Measurements from ENCODE around the gene PDS5B. TPM values are rescaled to one million over a fixed set of nuclear protein-coding genes. Genes with fewer than 3 reads are reported as not detected.
"Not testable (repeated sequence)": the region's sequence is repeated elsewhere in the genome, so short reads cannot be mapped to it uniquely, and the experiment has no call there.

Gene PDS5B
- total RNA-seq, 2 experiments from 2014 or later: 51.3 to 75.7 TPM

- ATAC-seq: no peak
- intact Hi-C loops (cut with DNase I, micrococcal nuclease): no loop called here
- H3K36me3 Mint-ChIP-seq (ENCODE audit: low read depth): peaks cover 54% of the 10 kb centered on the region
- H3K4me1 Mint-ChIP-seq: no peaks in the 10 kb centered on the region
- CTCF ChIA-PET: interaction anchor here (0.6 kb wide), 1 partner anchor 17 kb away, joined by 3 read pairs; no protein-coding TSS in a partner anchor
- no peak for DNase-seq
- no peaks in the 10 kb centered on the region for H3K9me3 Mint-ChIP-seq (ENCODE audit: low read depth)
- no peak overlapping the region for H3K27ac Mint-ChIP-seq
- H3K4me3 Mint-ChIP-seq: no peak overlapping the region
- POLR2A ChIA-PET: no interaction called here
- H3K27me3 Mint-ChIP-seq: no peaks in the 10 kb centered on the region
Measured at GRCh38 chr13:32674503-32674902, 88.3 kb downstream of the PDS5B start.

- intact Hi-C loops (cut with DNase I, micrococcal nuclease): no loop called here
- ChIA-PET CTCF (interaction anchor here (0.6 to 1.4 kb wide), 2 partner anchors 22 to 305 kb away, joined by 4 to 5 read pairs; no protein-coding TSS in a partner anchor), POLR2A (no interaction called here)
- Mint-ChIP-seq H3K27me3 (no peaks in the 10 kb centered on the region), H3K36me3 (ENCODE audit: low read depth) (peaks cover 61% of the 10 kb centered on the region), H3K4me1 (no peaks in the 10 kb centered on the region), H3K27ac (no peak overlapping the region), H3K9me3 (ENCODE audit: low read depth) (no peaks in the 10 kb centered on the region), H3K4me3 (no peak overlapping the region)
- ATAC-seq (no peak), DNase-seq (no peak)
Measured at GRCh38 chr13:32676242-32676641, 90.0 kb downstream of the PDS5B start.

GRCh38 chr13:32682130-32682529 is 95.9 kb downstream of the PDS5B start:
- intact Hi-C loops (cut with DNase I, micrococcal nuclease): no loop called here
- peak overlapping the region; percentile 56 for H3K27ac Mint-ChIP-seq
- POLR2A ChIA-PET: no interaction called here
- peak; percentile 64 for ATAC-seq
- CTCF ChIA-PET: interaction anchor here (0.7 to 1.1 kb wide), 2 partner anchors 11 to 202 kb away, joined by 3 read pairs; no protein-coding TSS in a partner anchor
- H3K36me3 Mint-ChIP-seq (ENCODE audit: low read depth): peaks cover 45% of the 10 kb centered on the region
- no peaks in the 10 kb centered on the region for H3K9me3 Mint-ChIP-seq (ENCODE audit: low read depth)
- H3K4me3 Mint-ChIP-seq: no peak overlapping the region
- no peak for DNase-seq
- peaks cover 13% of the 10 kb centered on the region for H3K4me1 Mint-ChIP-seq
- H3K27me3 Mint-ChIP-seq: no peaks in the 10 kb centered on the region

GRCh38 chr13:32682740-32683139 is 96.5 kb downstream of the PDS5B start:
- no peak overlapping the region for H3K4me3 Mint-ChIP-seq
- no peaks in the 10 kb centered on the region for H3K9me3 Mint-ChIP-seq (ENCODE audit: low read depth)
- ChIA-PET CTCF (interaction anchor here (0.7 kb wide), 1 partner anchor 43 kb away, joined by 3 read pairs; no protein-coding TSS in a partner anchor), POLR2A (no interaction called here)
- ATAC-seq (no peak), DNase-seq (no peak)
- intact Hi-C loops (cut with DNase I, micrococcal nuclease): no loop called here
- H3K27ac Mint-ChIP-seq: peak overlapping the region; percentile 39
- peaks cover 42% of the 10 kb centered on the region for H3K36me3 Mint-ChIP-seq (ENCODE audit: low read depth)
- H3K4me1 Mint-ChIP-seq: peaks cover 13% of the 10 kb centered on the region
- no peaks in the 10 kb centered on the region for H3K27me3 Mint-ChIP-seq

- Mint-ChIP-seq H3K27ac (no peak overlapping the region), H3K27me3 (no peaks in the 10 kb centered on the region), H3K9me3 (ENCODE audit: low read depth) (no peaks in the 10 kb centered on the region), H3K4me3 (no peak overlapping the region), H3K36me3 (ENCODE audit: low read depth) (peaks cover 16% of the 10 kb centered on the region), H3K4me1 (peaks cover 7% of the 10 kb centered on the region)
- DNase-seq (no peak), ATAC-seq (no peak)
- CTCF ChIA-PET: interaction anchor here (0.7 to 1.2 kb wide), 2 partner anchors 17 to 48 kb away, joined by 3 read pairs; no protein-coding TSS in a partner anchor
- intact Hi-C loops (cut with DNase I, micrococcal nuclease): no loop called here
- POLR2A ChIA-PET: no interaction called here
Measured at GRCh38 chr13:32687275-32687674, 101.0 kb downstream of the PDS5B start.

DNA sequence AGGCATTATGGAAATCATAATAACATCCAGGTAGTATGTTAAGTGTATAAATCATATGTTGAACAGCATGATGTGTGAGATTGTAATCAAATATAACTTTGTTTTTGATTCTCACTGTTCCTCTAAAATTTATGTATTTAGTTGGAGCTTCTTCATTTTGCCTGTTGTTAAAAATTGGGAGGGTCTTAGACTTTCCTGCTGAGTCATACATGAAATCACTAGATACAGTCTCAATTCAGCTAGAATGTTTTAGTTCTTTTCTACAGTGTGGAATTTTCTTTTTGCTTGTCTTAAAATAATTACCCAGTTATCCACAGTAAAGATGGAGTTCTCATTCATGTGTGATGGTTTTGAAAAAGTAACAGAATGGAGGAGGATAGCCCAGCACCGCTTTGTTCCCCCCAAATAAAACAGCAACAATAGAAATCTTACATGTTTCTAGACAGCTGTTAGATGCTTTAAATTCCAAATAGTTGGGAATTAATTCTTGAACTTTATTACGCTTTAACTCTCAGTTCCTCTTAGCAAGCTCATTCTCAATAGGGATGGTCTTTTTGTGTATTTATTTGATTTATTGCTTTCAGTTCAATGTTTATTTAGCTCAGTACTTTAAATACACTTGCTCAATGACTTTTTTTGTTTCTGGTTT is 109.5 kb downstream of the PDS5B start:
- H3K4me3 Mint-ChIP-seq: no peak overlapping the region
- ChIA-PET CTCF (interaction anchor here (1.2 kb wide), 2 partner anchors 10 to 27 kb away, joined by 3 to 6 read pairs; no protein-coding TSS in a partner anchor), POLR2A (no interaction called here)

DNA sequence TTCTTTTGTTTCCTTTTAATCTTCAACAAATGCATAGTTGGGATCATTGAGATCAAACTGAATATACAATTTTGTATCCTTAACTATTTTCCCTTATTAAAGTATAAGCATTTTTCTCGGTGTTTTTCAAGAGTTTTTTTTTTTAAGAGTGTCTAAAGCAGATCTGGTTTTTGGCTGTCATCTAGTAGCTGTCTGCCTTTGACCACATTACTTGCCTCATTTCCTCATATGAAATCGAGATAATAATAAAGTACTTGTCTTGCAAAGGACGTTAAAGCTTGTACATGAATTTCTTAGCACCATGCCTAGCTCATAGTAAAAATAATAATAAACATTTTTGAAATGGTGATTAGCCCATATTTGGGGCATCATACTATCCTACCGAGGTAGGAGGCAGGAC is 121.2 kb downstream of the PDS5B start:
- intact Hi-C loops (cut with DNase I, micrococcal nuclease): no loop called here

More for the DNA sequence above, 109.5 kb downstream of the PDS5B start:
- H3K36me3 Mint-ChIP-seq (ENCODE audit: low read depth): peaks cover 16% of the 10 kb centered on the region
- H3K9me3 Mint-ChIP-seq (ENCODE audit: low read depth): no peaks in the 10 kb centered on the region
- no peak for DNase-seq
- no peak for ATAC-seq
- no peak overlapping the region for H3K27ac Mint-ChIP-seq
- H3K4me1 Mint-ChIP-seq: no peaks in the 10 kb centered on the region
- no peaks in the 10 kb centered on the region for H3K27me3 Mint-ChIP-seq
- intact Hi-C loops (cut with DNase I, micrococcal nuclease): no loop called here

DNA sequence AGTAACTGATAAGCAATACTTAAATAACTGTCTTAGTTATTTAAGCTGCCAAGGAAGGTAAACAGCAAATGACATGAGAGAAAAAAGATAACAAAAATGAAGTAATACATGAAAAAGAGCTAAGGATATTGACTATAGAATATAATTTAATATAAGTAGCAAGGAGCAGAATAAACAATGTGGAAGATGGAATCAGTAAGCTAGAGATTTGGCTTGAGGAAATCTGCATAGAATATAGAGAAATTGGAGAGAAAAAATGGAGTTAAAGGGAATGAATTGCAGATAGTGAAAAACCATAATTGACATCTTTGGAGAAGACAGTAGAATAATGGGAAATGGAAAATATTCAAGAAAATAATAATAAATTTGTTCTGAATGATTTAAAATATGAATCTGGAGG is 127.1 kb downstream of the PDS5B start:
- intact Hi-C loops (cut with DNase I, micrococcal nuclease): no loop called here
- H3K36me3 Mint-ChIP-seq (ENCODE audit: low read depth): peaks cover 61% of the 10 kb centered on the region
- no peak overlapping the region for H3K4me3 Mint-ChIP-seq
- peaks cover 21% of the 10 kb centered on the region for H3K9me3 Mint-ChIP-seq (ENCODE audit: low read depth)
- no peaks in the 10 kb centered on the region for H3K27me3 Mint-ChIP-seq
- H3K27ac Mint-ChIP-seq: no peak overlapping the region
- DNase-seq (no peak), ATAC-seq (no peak)
- ChIA-PET CTCF (no interaction called here), POLR2A (no interaction called here)
- no peaks in the 10 kb centered on the region for H3K4me1 Mint-ChIP-seq

More for the DNA sequence above, 121.2 kb downstream of the PDS5B start:
- ChIA-PET CTCF (interaction anchor here (1.0 kb wide), 1 partner anchor 30 kb away, joined by 3 read pairs; no protein-coding TSS in a partner anchor), POLR2A (no interaction called here)
- Mint-ChIP-seq H3K27ac (no peak overlapping the region), H3K36me3 (ENCODE audit: low read depth) (peaks cover 55% of the 10 kb centered on the region), H3K4me1 (no peaks in the 10 kb centered on the region), H3K27me3 (no peaks in the 10 kb centered on the region), H3K9me3 (ENCODE audit: low read depth) (peaks cover 2% of the 10 kb centered on the region), H3K4me3 (no peak overlapping the region)
- ATAC-seq (no peak), DNase-seq (no peak)

DNA sequence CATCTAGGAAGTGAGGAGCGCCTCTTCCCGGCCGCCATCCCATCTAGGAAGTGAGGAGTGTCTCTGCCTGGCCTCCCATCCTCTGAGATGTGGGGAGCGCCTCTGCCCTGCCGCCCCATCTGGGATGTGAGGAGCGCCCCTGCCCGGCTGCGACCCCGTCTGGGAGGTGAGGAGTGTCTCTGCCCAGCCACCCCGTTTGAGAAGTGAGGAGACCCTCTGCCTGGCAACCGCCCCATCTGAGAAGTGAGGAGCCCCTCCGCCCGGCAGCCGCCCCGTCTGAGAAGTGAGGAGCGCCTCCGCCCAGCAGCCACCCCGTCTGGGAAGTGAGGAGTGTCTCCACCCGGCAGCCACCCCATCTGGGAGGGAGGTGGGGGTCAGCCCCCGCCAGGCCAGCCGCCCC is 129.9 kb downstream of the PDS5B start:
- POLR2A ChIA-PET; H3K4me1 Mint-ChIP-seq; H3K27me3 Mint-ChIP-seq; CTCF ChIA-PET; H3K4me3 Mint-ChIP-seq; H3K27ac Mint-ChIP-seq; ATAC-seq; DNase-seq; intact Hi-C loops (cut with DNase I, micrococcal nuclease): not testable (repeated sequence)
- peaks cover 21% of the 10 kb centered on the region for H3K9me3 Mint-ChIP-seq (ENCODE audit: low read depth)
- H3K36me3 Mint-ChIP-seq (ENCODE audit: low read depth): peaks cover 50% of the 10 kb centered on the region

GRCh38 chr13:32720026-32720425 is 133.8 kb downstream of the PDS5B start:
- Mint-ChIP-seq H3K4me3 (no peak overlapping the region), H3K27me3 (no peaks in the 10 kb centered on the region), H3K4me1 (peaks cover 12% of the 10 kb centered on the region), H3K27ac (no peak overlapping the region), H3K9me3 (ENCODE audit: low read depth) (no peaks in the 10 kb centered on the region), H3K36me3 (ENCODE audit: low read depth) (peaks cover 30% of the 10 kb centered on the region)
- intact Hi-C loops (cut with DNase I, micrococcal nuclease): no loop called here
- POLR2A ChIA-PET: no interaction called here
- DNase-seq: no peak
- no peak for ATAC-seq
- CTCF ChIA-PET: no interaction called here

DNA sequence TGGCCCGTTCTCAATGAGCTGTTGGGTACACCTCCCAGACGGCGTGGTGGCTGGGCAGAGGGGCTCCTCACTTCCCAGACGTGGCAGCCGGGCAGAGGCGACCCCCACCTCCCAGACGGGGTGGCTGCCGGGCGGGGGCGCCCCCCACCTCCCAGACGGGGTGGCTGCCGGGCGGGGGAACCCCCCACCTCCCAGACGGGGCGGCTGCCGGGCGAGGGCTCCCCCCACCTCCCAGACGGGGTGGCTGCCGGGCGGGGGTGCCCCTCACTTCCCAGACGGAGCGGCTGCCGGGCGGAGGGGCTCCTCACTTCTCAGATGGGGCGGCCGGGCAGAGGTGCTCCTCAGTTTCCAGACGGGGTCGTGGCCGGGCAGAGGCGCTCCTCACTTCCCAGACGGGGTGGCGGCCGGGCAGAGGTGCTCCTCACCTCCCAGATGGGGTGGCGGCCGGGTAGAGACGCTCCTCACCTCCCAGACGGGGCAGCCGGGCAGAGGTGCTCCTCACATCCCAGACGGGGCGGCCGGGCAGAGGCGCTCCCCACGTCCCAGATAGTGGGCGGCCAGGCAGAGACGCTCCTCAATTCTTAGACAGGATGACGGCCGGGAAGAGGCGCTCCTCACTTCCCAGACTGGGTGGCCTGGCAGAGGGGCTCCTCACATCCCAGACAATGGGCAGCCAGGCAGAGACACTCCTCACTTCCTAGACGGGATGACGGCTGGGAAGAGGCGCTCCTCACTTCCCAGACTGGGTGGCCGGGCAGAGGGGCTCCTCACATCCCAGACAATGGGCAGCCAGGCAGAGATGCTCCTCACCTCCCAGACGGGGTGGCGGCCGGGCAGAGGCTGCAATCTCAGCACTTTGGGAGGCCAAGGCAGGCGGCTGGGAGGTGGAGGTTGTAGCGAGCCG is 135.1 kb downstream of the PDS5B start:
- CTCF ChIA-PET; H3K27me3 Mint-ChIP-seq; H3K27ac Mint-ChIP-seq; intact Hi-C loops (cut with DNase I, micrococcal nuclease); POLR2A ChIA-PET; H3K4me3 Mint-ChIP-seq; DNase-seq; ATAC-seq; H3K9me3 Mint-ChIP-seq (ENCODE audit: low read depth): not testable (repeated sequence)
- peaks cover 26% of the 10 kb centered on the region for H3K36me3 Mint-ChIP-seq (ENCODE audit: low read depth)
- H3K4me1 Mint-ChIP-seq: peaks cover 12% of the 10 kb centered on the region

Data from activated CD4-positive, alpha-beta T cell treated with anti-CD3 and anti-CD28 coated beads for 36 hours (primary cell).